ENCODE results near the gene SOS2.
"Not testable (repeated sequence)": the region's sequence is repeated elsewhere in the genome, so short reads cannot be mapped to it uniquely, and the experiment has no call there.

SOS2 gene

GRCh38 chr14:50085570-50086320 is 145.6 kb downstream of the SOS2 start:
- H3K9me3 ChIP-seq (ENCODE audit: low read length): peaks cover 2% of the 10 kb centered on the region
- H3K4me1 ChIP-seq (ENCODE audit: insufficient read depth, low read length): no peaks in the 10 kb centered on the region
- H2AFZ ChIP-seq (ENCODE audit: low read depth, low read length): no peak overlapping the region
- H3K36me3 ChIP-seq (ENCODE audit: insufficient read depth, low read length): no peaks in the 10 kb centered on the region
- H3K27me3 ChIP-seq (ENCODE audit: insufficient read depth, low read length): no peaks in the 10 kb centered on the region
- no peak overlapping the region for H3K4me3 ChIP-seq (ENCODE audit: low read length)

- Histone ChIP-seq H3K4me3 (ENCODE audit: low read length) (no peak overlapping the region), H3K36me3 (ENCODE audit: insufficient read depth, low read length) (no peaks in the 10 kb centered on the region), H2AFZ (ENCODE audit: low read depth, low read length) (no peak overlapping the region), H3K4me1 (ENCODE audit: insufficient read depth, low read length) (no peaks in the 10 kb centered on the region), H3K9me3 (ENCODE audit: low read length) (peaks cover 2% of the 10 kb centered on the region), H3K27me3 (ENCODE audit: insufficient read depth, low read length) (no peaks in the 10 kb centered on the region)
Measured at GRCh38 chr14:50084666-50085065, 146.7 kb downstream of the SOS2 start.

GRCh38 chr14:50083467-50084337 is 147.7 kb downstream of the SOS2 start:
- no peak overlapping the region for H3K4me3 ChIP-seq (ENCODE audit: low read length)
- peaks cover 2% of the 10 kb centered on the region for H3K9me3 ChIP-seq (ENCODE audit: low read length)
- no peaks in the 10 kb centered on the region for H3K36me3 ChIP-seq (ENCODE audit: insufficient read depth, low read length)
- H2AFZ ChIP-seq (ENCODE audit: low read depth, low read length): no peak overlapping the region
- no peaks in the 10 kb centered on the region for H3K27me3 ChIP-seq (ENCODE audit: insufficient read depth, low read length)
- no peaks in the 10 kb centered on the region for H3K4me1 ChIP-seq (ENCODE audit: insufficient read depth, low read length)

- no peak overlapping the region for H2AFZ ChIP-seq (ENCODE audit: low read depth, low read length)
- H3K9me3 ChIP-seq (ENCODE audit: low read length): peaks cover 2% of the 10 kb centered on the region
- no peaks in the 10 kb centered on the region for H3K4me1 ChIP-seq (ENCODE audit: insufficient read depth, low read length)
- no peak overlapping the region for H3K4me3 ChIP-seq (ENCODE audit: low read length)
- no peaks in the 10 kb centered on the region for H3K27me3 ChIP-seq (ENCODE audit: insufficient read depth, low read length)
- no peaks in the 10 kb centered on the region for H3K36me3 ChIP-seq (ENCODE audit: insufficient read depth, low read length)
Measured at GRCh38 chr14:50082784-50083466, 148.5 kb downstream of the SOS2 start.

GRCh38 chr14:50082308-50082742 is 149.1 kb downstream of the SOS2 start:
- Histone ChIP-seq H3K4me1 (ENCODE audit: insufficient read depth, low read length) (no peaks in the 10 kb centered on the region), H2AFZ (ENCODE audit: low read depth, low read length) (no peak overlapping the region), H3K9me3 (ENCODE audit: low read length) (peaks cover 2% of the 10 kb centered on the region), H3K27me3 (ENCODE audit: insufficient read depth, low read length) (no peaks in the 10 kb centered on the region), H3K36me3 (ENCODE audit: insufficient read depth, low read length) (no peaks in the 10 kb centered on the region), H3K4me3 (ENCODE audit: low read length) (no peak overlapping the region)

GRCh38 chr14:50079103-50079502 is 152.3 kb downstream of the SOS2 start:
- not testable (repeated sequence) for H3K36me3 ChIP-seq (ENCODE audit: insufficient read depth, low read length); H2AFZ ChIP-seq (ENCODE audit: low read depth, low read length); H3K9me3 ChIP-seq (ENCODE audit: low read length)

GRCh38 chr14:50073663-50074062 is 157.7 kb downstream of the SOS2 start:
- not testable (repeated sequence) for H3K4me1 ChIP-seq (ENCODE audit: insufficient read depth, low read length); H3K27me3 ChIP-seq (ENCODE audit: insufficient read depth, low read length)

More at GRCh38 chr14:50079103-50079502, 152.3 kb downstream of the SOS2 start:
- not testable (repeated sequence) for H3K4me1 ChIP-seq (ENCODE audit: insufficient read depth, low read length); H3K27me3 ChIP-seq (ENCODE audit: insufficient read depth, low read length); H3K4me3 ChIP-seq (ENCODE audit: low read length)

GRCh38 chr14:50072395-50072794 is 159.0 kb downstream of the SOS2 start:
- Histone ChIP-seq H3K9me3 (ENCODE audit: low read length) (peaks cover 2% of the 10 kb centered on the region), H3K27me3 (ENCODE audit: insufficient read depth, low read length) (no peaks in the 10 kb centered on the region), H3K4me1 (ENCODE audit: insufficient read depth, low read length) (no peaks in the 10 kb centered on the region), H3K4me3 (ENCODE audit: low read length) (no peak overlapping the region), H2AFZ (ENCODE audit: low read depth, low read length) (no peak overlapping the region), H3K36me3 (ENCODE audit: insufficient read depth, low read length) (no peaks in the 10 kb centered on the region)

More at GRCh38 chr14:50073663-50074062, 157.7 kb downstream of the SOS2 start:
- not testable (repeated sequence) for H3K4me3 ChIP-seq (ENCODE audit: low read length); H3K36me3 ChIP-seq (ENCODE audit: insufficient read depth, low read length); H2AFZ ChIP-seq (ENCODE audit: low read depth, low read length); H3K9me3 ChIP-seq (ENCODE audit: low read length)

- Histone ChIP-seq H3K27me3 (ENCODE audit: insufficient read depth, low read length) (no peaks in the 10 kb centered on the region), H3K4me1 (ENCODE audit: insufficient read depth, low read length) (no peaks in the 10 kb centered on the region), H3K36me3 (ENCODE audit: insufficient read depth, low read length) (no peaks in the 10 kb centered on the region), H2AFZ (ENCODE audit: low read depth, low read length) (no peak overlapping the region), H3K4me3 (ENCODE audit: low read length) (no peak overlapping the region), H3K9me3 (ENCODE audit: low read length) (peaks cover 2% of the 10 kb centered on the region)
Measured at GRCh38 chr14:50070840-50071548, 160.4 kb downstream of the SOS2 start.

- no peak overlapping the region for H2AFZ ChIP-seq (ENCODE audit: low read depth, low read length)
- H3K4me1 ChIP-seq (ENCODE audit: insufficient read depth, low read length): no peaks in the 10 kb centered on the region
Measured at GRCh38 chr14:50070230-50070629, 161.1 kb downstream of the SOS2 start.

GRCh38 chr14:50069325-50069724 is 162.1 kb downstream of the SOS2 start:
- H3K27me3 ChIP-seq (ENCODE audit: insufficient read depth, low read length): no peaks in the 10 kb centered on the region
- H3K4me3 ChIP-seq (ENCODE audit: low read length): no peak overlapping the region
- peaks cover 2% of the 10 kb centered on the region for H3K9me3 ChIP-seq (ENCODE audit: low read length)
- no peak overlapping the region for H2AFZ ChIP-seq (ENCODE audit: low read depth, low read length)
- no peaks in the 10 kb centered on the region for H3K36me3 ChIP-seq (ENCODE audit: insufficient read depth, low read length)
- H3K4me1 ChIP-seq (ENCODE audit: insufficient read depth, low read length): no peaks in the 10 kb centered on the region

More at GRCh38 chr14:50070230-50070629, 161.1 kb downstream of the SOS2 start:
- Histone ChIP-seq H3K36me3 (ENCODE audit: insufficient read depth, low read length) (no peaks in the 10 kb centered on the region), H3K9me3 (ENCODE audit: low read length) (peaks cover 2% of the 10 kb centered on the region), H3K27me3 (ENCODE audit: insufficient read depth, low read length) (no peaks in the 10 kb centered on the region), H3K4me3 (ENCODE audit: low read length) (no peak overlapping the region)

GRCh38 chr14:50068496-50068895 is 162.9 kb downstream of the SOS2 start:
- peaks cover 2% of the 10 kb centered on the region for H3K9me3 ChIP-seq (ENCODE audit: low read length)
- H3K36me3 ChIP-seq (ENCODE audit: insufficient read depth, low read length): no peaks in the 10 kb centered on the region
- no peaks in the 10 kb centered on the region for H3K4me1 ChIP-seq (ENCODE audit: insufficient read depth, low read length)
- H3K27me3 ChIP-seq (ENCODE audit: insufficient read depth, low read length): no peaks in the 10 kb centered on the region
- no peak overlapping the region for H2AFZ ChIP-seq (ENCODE audit: low read depth, low read length)
- no peak overlapping the region for H3K4me3 ChIP-seq (ENCODE audit: low read length)

All from neuron (in vitro differentiated cells).